GM18499 (cell line): Measurements from ENCODE around the gene CPEB3.

ENCODE experiments used
- ATAC-seq: cut with Tn5 transposase; IDR thresholded peaks from one replicate; pipeline ENCODE4 v1.9.1; 2021; ENCODE audit warnings: moderate number of reproducible peaks; ENCODE audit not compliant: insufficient read depth, unreplicated experiment

The CPEB3 gene

GRCh38 chr10:92110039-92110794, 180.7 kb downstream of the CPEB3 start:
- ATAC-seq: no peak

- no peak for ATAC-seq
Observed at GRCh38 chr10:92108747-92109146, 182.1 kb downstream of the CPEB3 start.

- ATAC-seq: no peak
Observed at GRCh38 chr10:92108120-92108519, 182.8 kb downstream of the CPEB3 start.

GRCh38 chr10:92103376-92104090, 187.3 kb downstream of the CPEB3 start:
- no peak for ATAC-seq

- no peak for ATAC-seq
Observed at GRCh38 chr10:92102601-92103213, 188.2 kb downstream of the CPEB3 start.

GRCh38 chr10:92094960-92095359, 195.9 kb downstream of the CPEB3 start:
- no peak for ATAC-seq

GRCh38 chr10:92091965-92092364, 198.9 kb downstream of the CPEB3 start:
- no peak for ATAC-seq

- peak; percentile 58 for ATAC-seq
Observed at GRCh38 chr10:92087750-92088395, 203.0 kb downstream of the CPEB3 start.

GRCh38 chr10:92082583-92083280, 208.1 kb downstream of the CPEB3 start:
- ATAC-seq: no peak

GRCh38 chr10:92081641-92082040, 209.2 kb downstream of the CPEB3 start:
- no peak for ATAC-seq

- no peak for ATAC-seq
Observed at GRCh38 chr10:92080244-92080643, 210.6 kb downstream of the CPEB3 start.

GRCh38 chr10:92079003-92079402, 211.9 kb downstream of the CPEB3 start:
- ATAC-seq: no peak

- ATAC-seq: no peak
Observed at GRCh38 chr10:92076722-92077121, 214.2 kb downstream of the CPEB3 start.

- ATAC-seq: no peak
Observed at GRCh38 chr10:92075829-92076228, 215.0 kb downstream of the CPEB3 start.

- ATAC-seq: no peak
Observed at GRCh38 chr10:92074126-92074887, 216.6 kb downstream of the CPEB3 start.

- no peak for ATAC-seq
Observed at GRCh38 chr10:92068900-92069299, 222.0 kb downstream of the CPEB3 start.

- ATAC-seq: no peak
Observed at GRCh38 chr10:92066386-92066785, 224.5 kb downstream of the CPEB3 start.

GRCh38 chr10:92064506-92064905, 226.4 kb downstream of the CPEB3 start:
- no peak for ATAC-seq

- ATAC-seq: no peak
Observed at GRCh38 chr10:92062273-92062672, 228.6 kb downstream of the CPEB3 start.

GRCh38 chr10:92054807-92055206, 236.1 kb downstream of the CPEB3 start:
- no peak for ATAC-seq
